Globus pallidus (tissue), 1 donor: Measurements from ENCODE around the gene HEPHL1.
"Not testable (repeated sequence)": the region's sequence is repeated elsewhere in the genome, so short reads cannot be mapped to it uniquely, and the experiment has no call there.

Experiments
- DNase-seq: peaks from one replicate; pipeline ENCODE4 v3.0.0-alpha.2; 2015; ENCODE audit warnings: low spot score

Gene HEPHL1

DNA sequence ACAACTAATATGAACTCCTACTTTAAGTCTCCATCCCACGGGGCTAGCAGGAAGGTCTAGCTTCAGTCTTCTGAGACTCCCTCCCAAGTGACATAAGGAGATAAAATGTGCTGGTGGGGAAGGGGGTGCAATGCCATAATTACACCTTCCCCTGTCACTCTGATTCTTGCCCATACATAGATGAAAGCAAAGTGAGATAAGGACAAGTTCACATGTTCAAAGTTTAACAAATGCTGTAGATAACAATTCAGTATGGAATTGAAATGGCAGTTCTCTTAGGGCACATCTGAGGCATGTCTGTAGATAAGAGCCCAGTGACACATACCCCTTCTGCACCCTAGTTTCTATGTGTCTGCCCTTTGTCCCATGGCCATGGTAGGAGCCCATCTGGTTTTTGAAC is 69.2 kb downstream of the HEPHL1 start:
- no peak for DNase-seq

GRCh38 chr11:94091091-94091490 is 69.9 kb downstream of the HEPHL1 start:
- no peak for DNase-seq

- no peak for DNase-seq
These were observed 79.1 kb downstream of the HEPHL1 start for GRCh38 chr11:94100253-94100652.

DNA sequence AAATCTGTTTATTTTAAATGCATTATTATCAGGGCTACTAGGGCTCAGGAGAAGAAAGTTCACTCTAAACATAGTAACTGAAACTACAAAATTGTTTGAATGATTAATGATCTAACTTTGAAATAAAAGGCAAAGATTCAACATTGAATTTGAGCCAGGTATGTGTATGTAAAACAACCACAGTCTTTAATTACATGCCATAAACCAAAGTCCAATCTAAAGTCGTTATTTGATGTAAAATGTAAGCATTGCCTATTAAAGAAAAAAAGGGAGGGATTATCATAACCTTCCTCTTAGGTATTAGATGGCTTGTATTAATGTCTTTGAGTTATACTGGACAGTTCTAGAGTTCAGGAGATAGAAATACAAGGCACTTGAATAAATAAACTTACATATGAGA is 82.3 kb downstream of the HEPHL1 start:
- no peak for DNase-seq

GRCh38 chr11:94104734-94105133 is 83.6 kb downstream of the HEPHL1 start:
- no peak for DNase-seq

DNA sequence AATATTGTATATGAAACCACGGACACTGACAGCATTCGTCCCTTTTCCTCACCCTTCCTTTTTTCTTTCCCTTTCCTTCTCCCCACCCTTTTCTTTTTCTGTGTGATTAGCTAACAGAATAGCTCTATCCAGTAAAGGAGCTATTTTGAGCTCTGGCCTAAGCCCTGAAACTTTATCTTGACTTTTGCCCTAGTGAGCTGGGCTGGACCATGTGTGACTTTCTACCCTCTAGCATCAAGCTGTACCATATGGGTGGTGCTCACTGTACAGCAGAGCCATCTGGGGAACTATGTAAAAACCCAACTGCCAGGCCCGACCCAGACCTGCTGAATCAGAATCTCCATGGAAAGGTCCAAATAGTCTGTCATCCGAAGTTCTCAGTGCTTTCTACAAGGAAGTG is 85.6 kb downstream of the HEPHL1 start:
- no peak for DNase-seq

GRCh38 chr11:94107363-94107762 is 86.2 kb downstream of the HEPHL1 start:
- no peak for DNase-seq

DNA sequence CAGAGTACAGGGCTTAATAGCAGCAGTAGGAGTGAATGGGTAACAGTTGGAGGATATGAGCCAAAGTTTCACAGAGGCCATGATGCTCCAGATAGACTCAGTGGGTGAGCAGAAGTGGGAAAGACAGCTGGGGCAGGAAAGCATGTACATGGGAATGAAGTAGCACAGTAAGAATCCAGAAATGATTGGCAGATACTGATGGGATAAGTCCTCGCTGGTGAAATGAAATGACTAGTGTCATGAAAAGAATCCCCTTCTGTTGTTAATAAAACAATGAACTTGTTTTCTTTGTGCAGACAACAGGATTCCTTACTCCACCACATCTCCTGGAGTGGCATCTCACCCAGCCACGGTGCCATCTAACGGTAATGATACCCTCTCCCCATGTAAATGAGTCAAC is 90.1 kb downstream of the HEPHL1 start:
- DNase-seq = no peak

DNA sequence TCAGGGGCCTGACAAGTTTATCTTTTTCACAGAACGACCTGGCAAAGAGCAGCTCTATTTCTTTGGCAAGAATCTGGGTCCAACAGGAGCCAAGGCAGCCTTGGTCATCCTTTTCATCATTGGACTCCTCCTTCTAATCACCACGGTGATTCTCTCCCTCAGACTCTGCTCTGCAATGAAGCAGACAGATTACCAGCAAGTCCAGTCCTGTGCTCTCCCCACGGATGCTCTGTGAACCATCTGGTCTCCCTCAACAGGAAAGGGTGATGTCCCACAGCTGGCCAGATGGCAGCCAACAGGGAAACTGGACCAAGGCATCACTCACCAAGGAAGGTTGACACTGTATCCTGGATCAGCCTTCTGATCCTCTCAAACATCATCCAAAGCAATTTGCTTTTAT is 90.5 kb downstream of the HEPHL1 start:
- no peak for DNase-seq

- no peak for DNase-seq
These were observed 91.2 kb downstream of the HEPHL1 start for GRCh38 chr11:94112206-94112953.

DNA sequence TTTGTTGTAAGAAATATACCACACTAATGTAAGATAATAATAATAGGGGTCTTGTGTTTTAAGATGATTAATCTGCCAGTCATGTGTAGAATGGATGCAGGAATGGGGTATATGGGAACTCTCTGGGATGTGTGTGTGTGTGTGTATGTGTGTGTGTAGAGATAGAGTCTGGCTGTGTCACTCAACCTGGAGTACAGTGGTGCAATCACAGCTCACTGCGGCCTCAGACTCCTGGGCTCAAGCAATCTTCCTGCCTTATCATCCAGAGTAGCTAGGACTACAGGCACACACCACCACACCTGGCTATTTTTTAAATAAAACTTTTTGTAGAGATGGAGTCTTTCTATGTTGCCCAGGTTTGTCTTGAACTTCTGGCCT is 96.0 kb downstream of the HEPHL1 start:
- no peak for DNase-seq

- no peak for DNase-seq
These were observed 96.7 kb downstream of the HEPHL1 start for GRCh38 chr11:94117871-94118270.

GRCh38 chr11:94119676-94120075 is 98.5 kb downstream of the HEPHL1 start:
- not testable (repeated sequence) for DNase-seq

GRCh38 chr11:94120516-94120915 is 99.4 kb downstream of the HEPHL1 start:
- not testable (repeated sequence) for DNase-seq

- DNase-seq = no peak
These were observed 99.8 kb downstream of the HEPHL1 start for GRCh38 chr11:94120946-94121345.

GRCh38 chr11:94125407-94126115 is 104.4 kb downstream of the HEPHL1 start:
- DNase-seq = no peak

DNA sequence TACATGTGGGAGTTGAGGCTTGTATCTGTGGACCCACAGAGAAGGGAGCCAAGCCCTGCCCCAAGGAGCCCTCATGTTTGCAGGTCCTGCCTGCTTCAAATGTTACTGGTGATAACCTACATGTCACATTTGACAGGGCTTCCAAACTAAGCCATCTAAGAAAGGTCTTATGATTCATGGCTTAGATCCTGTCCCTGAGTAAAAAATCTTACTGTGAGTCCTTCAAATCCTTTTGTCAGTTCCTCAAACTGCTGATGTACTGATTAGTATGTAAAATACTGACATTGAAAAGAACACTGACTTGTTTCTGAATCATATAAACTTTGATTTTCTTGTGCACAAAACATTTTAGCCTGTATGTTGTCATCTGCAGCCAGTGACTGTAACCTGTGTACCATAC is 106.5 kb downstream of the HEPHL1 start:
- no peak for DNase-seq

GRCh38 chr11:94128291-94128745 is 107.2 kb downstream of the HEPHL1 start:
- DNase-seq = no peak

DNA sequence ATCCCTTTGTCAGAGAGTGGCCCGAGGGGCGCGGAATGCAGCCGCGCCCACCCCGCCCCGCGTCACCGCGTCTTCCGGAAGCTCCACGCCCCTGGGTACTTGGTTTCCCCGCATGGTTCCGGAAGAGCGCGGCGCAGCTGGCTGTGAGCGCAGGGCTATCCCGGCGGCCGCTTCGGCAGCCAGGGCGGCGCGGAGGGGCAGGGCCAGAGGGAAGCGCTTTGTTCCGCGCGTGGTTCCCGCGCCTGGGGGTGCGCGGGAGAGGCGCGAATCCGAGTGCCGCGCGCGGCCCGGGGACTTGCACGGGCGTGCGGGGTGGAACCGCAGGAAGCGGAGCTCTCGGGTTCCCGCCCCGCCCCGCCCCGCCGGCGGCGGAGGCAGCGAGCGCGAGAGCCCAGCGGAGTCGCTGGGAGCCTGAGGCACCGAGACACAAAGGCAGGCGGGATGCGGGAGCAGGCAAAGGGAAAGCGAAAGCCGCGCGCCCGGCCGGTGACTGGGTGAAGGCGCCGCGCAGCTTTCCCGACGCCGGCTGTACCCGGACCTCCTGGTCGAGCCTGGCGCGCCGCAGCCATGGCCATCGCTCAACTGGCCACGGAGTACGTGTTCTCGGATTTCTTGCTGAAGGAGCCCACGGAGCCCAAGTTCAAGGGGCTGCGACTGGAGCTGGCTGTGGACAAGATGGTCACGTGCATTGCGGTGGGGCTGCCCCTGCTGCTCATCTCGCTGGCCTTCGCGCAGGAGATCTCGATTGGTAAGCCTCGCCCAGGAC is 107.8 kb downstream of the HEPHL1 start, which contains the start of gene PANX1:
TSS of gene PANX1 (plus strand) at position 96 of the 766 bp plus-strand sequence. CDS start at position 568, 472 bp downstream.
- peak; percentile 64 for DNase-seq

GRCh38 chr11:94129512-94130297 is 108.6 kb downstream of the HEPHL1 start:
- DNase-seq = no peak

DNA sequence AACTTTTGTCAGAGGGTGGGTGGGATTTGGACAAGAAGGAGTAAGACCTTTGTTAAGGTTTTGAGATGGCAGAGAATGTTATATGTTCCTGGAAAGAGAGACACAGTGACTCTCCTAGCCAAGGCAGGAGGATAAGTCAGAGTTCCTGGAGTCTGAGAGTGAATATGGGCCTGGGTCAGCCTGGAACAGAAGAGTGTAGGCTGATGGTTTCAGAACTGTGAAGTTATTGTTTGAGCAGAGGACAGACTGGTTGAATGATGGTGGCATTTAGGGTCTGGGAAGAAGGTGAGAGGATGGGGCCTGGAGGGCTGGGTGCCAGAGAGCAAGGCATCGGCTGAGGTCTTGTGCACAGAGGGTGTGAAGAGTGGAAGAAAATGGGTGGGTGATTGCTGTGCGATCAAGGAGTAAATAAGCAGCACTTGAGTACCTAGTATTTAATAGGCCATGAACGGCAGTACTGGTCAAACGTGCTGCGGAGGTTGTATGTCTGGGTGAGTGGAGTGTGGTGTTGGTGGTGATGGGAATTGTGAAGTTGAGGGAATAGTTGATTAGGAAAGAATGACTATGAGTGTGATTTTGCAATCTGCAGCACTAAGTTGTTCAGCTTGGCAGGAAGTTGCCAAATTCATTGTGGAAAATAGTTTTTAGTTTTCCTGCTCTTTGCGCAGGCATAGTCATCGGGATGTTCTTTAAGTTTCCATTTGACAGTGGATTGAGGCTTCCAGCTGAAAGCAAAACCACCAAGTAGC is 109.3 kb downstream of the HEPHL1 start:
- no peak for DNase-seq
